ENCODE measurements around the gene SPAG17.

- TF ChIP-seq TAF1 (IDR thresholded peaks at IDR 0.05; ENCODE audit: low read depth) (no peak), EGR1 (IDR thresholded peaks at IDR 0.05) (no peak), EP300 (IDR thresholded peaks at IDR 0.05; ENCODE audit: borderline replicate concordance) (no peak), CEBPB (IDR thresholded peaks at IDR 0.05) (no peak), CREB1 (IDR thresholded peaks at IDR 0.05; ENCODE audit: low read depth) (no peak), MAX (IDR thresholded peaks at IDR 0.05) (no peak), NFIC (IDR thresholded peaks at IDR 0.05) (no peak), YY1 (IDR thresholded peaks at IDR 0.05; ENCODE audit: low read depth) (no peak)
Observed at GRCh38 chr1:117933769-117934168, 251.3 kb downstream of the SPAG17 start.

Measured in Ishikawa (cell line).